ENCODE measurements around the gene HEMK1. TPM values are rescaled to one million over a fixed set of nuclear protein-coding genes. Genes with fewer than 3 reads are reported as not detected.

Gene HEMK1
- total RNA-seq, 1 experiment from 2014 or later: 12.5 TPM

DNA sequence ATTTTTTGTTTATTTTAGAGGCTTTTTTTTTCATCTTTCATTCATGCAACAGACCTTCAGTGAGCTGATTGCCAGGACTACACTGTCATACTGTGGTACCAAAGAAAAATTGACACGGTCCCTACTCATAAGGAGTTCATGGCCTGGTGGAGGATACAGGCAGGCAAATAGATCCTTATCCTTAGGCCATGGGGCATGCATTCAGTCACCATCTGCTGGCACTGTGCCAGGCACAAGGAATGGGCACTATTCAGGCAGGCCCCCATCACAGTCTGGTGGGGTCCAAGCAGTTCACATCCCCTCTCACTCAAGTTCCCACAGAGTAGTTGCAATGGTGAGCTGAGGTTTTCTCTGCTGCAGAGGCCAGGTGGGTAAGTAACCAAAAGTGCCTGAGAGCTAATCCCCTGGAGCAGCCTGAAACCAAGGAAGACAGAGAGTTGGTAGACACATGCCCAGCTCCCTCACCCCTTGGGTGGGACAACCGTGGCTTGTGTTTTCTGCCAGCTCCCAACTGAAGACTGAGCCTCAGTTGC, 25.0 kb downstream of the HEMK1 start:
- H3K4me1 Mint-ChIP-seq: peaks cover 0 to 3% of the 10 kb centered on the region in 2 experiments; a peak in 1 of 4 replicates
- no peak overlapping the region for H3K9ac ChIP-seq (ENCODE audit: extremely low read depth, insufficient read length, low read length)
- no CpG with 5 or more reads among the region's 2 CpGs for WGBS (ENCODE audit: extremely low coverage, insufficient read length, low lambda C conversion rate)
- no peak overlapping the region for H3K18ac ChIP-seq (ENCODE audit: insufficient read length, low read depth, low read length)
- no peak overlapping the region for H2BK5ac ChIP-seq (ENCODE audit: insufficient read length, low read length)
- no peak overlapping the region for H2BK12ac ChIP-seq (ENCODE audit: insufficient read length, low read depth, low read length)
- H3K56ac ChIP-seq (ENCODE audit: insufficient read length, low read depth, low read length): no peak overlapping the region
- DNase-seq: no peak
- no peaks in the 10 kb centered on the region for H3K9me3 ChIP-seq (ENCODE audit: control insufficient read depth, low read depth, low read length)
- H3K36me3 Mint-ChIP-seq (ENCODE audit: insufficient read depth in 1 of 3, low read depth in 3 of 3): no peaks in the 10 kb centered on the region
- no peak overlapping the region for H3K27ac ChIP-seq (ENCODE audit: insufficient read length, low read depth, low read length)
- no peaks in the 10 kb centered on the region for H3K27me3 ChIP-seq (ENCODE audit: insufficient read depth, low read length)
- H2BK20ac ChIP-seq (ENCODE audit: low read depth, low read length, poor library complexity, severe bottlenecking): no peak overlapping the region
- H3K4me1 ChIP-seq (ENCODE audit: insufficient read depth, low read length): no peaks in the 10 kb centered on the region
- no peaks in the 10 kb centered on the region for H4K20me1 ChIP-seq (ENCODE audit: control insufficient read depth, insufficient read depth, insufficient read length)
- H3K23ac ChIP-seq (ENCODE audit: insufficient read length, low read depth, low read length): no peak overlapping the region
- no peak overlapping the region for H3K4me2 ChIP-seq (ENCODE audit: insufficient read depth, insufficient read length, low read length)
- no peaks in the 10 kb centered on the region for H3K79me1 ChIP-seq (ENCODE audit: insufficient read depth, low read depth, low read length, poor library complexity, severe bottlenecking)
- no peaks in the 10 kb centered on the region for H3K9me3 Mint-ChIP-seq
- H2BK120ac ChIP-seq (ENCODE audit: low read depth, low read length, poor library complexity, severe bottlenecking): no peak overlapping the region
- no peak overlapping the region for H4K5ac ChIP-seq (ENCODE audit: insufficient read length, low read depth, low read length)
- no peak overlapping the region for H2BK15ac ChIP-seq (ENCODE audit: low read depth, low read length)
- no peak for TF ChIP-seq CTCF (conservative IDR thresholded peaks at IDR 0.05)
- no peaks in the 10 kb centered on the region for H3K23me2 ChIP-seq (ENCODE audit: insufficient read length, low read depth, low read length, poor library complexity, severe bottlenecking)
- no peak overlapping the region for H4K8ac ChIP-seq (replicated peaks; ENCODE audit: insufficient read length, low read depth, low read length)
- H2AK5ac ChIP-seq (ENCODE audit: insufficient read length, low read length): no peak overlapping the region
- no peak overlapping the region for H3K4ac ChIP-seq (ENCODE audit: low read depth, low read length)
- H3K4me3 Mint-ChIP-seq: no peak overlapping the region
- H3K27ac Mint-ChIP-seq: no peak overlapping the region
- H4K91ac ChIP-seq (ENCODE audit: insufficient read length, low read depth, low read length): no peak overlapping the region
- no peak overlapping the region for H3T11ph ChIP-seq (ENCODE audit: low read length)
- no peak overlapping the region for H3K14ac ChIP-seq (ENCODE audit: insufficient read depth, low read length)
- H3K79me2 ChIP-seq (ENCODE audit: insufficient read depth, low read length): no peaks in the 10 kb centered on the region
- H2AFZ ChIP-seq (ENCODE audit: low read length): no peak overlapping the region
- H3K27me3 Mint-ChIP-seq (ENCODE audit: low read depth): peaks cover 17% of the 10 kb centered on the region

All from H9 (cell line).